GM20000 (cell line): Measurements from ENCODE around the gene STYK1.

Experiments used
- DNase-seq: peaks from one replicate; pipeline ENCODE4 v3.0.0; 2012; ENCODE audit warnings: low spot score
- TF ChIP-seq, protein P1 (sequence below): IDR thresholded peaks from 2 replicates; pipeline ENCODE4 v1.5.1; 2012; ENCODE audit warnings: mild to moderate bottlenecking, control low read depth; ENCODE audit errors: extremely low read depth, missing control alignments

Gene STYK1, protein sequence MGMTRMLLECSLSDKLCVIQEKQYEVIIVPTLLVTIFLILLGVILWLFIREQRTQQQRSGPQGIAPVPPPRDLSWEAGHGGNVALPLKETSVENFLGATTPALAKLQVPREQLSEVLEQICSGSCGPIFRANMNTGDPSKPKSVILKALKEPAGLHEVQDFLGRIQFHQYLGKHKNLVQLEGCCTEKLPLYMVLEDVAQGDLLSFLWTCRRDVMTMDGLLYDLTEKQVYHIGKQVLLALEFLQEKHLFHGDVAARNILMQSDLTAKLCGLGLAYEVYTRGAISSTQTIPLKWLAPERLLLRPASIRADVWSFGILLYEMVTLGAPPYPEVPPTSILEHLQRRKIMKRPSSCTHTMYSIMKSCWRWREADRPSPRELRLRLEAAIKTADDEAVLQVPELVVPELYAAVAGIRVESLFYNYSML

DNA sequence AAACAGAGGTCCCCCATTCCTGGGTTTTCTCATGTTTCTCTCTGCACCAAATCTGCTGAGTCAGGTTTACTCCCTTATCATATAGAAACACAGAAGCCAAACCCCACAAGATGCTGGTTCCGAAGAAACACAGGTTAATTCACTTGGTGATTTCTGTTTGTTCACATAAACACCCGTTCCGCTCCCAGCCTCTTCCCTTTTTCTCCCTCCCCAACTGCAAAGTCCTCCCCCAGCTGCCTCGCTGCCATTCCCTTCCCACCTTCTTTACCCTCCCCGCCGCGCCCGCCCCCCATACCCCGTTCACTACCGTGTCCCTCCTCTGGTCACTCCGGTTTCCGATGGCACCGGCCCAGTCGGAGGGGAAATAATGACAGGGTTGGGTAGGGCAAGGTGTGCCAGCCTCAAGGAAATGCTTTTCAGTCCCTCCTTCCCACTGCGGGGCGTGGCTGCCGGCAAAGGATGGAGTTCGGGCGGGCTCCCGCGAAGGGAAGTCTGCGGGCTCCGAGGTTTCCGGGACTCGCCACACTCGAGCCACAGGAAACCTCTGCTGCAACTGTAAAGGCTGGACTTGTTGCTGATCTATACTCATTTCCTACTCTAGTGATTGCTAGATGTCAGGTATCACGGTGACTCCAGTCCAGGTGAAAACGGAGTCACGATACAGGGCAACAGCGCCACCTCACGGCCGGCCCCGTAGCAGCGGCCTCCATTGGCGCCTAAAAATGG is at the start of gene STYK1:
Gene STYK1, minus strand, starts transcription at position 394 of the 726 bp plus-strand sequence. CDS start 39,434 bp downstream, outside the sequence.
- TF ChIP-seq, protein P1, sequence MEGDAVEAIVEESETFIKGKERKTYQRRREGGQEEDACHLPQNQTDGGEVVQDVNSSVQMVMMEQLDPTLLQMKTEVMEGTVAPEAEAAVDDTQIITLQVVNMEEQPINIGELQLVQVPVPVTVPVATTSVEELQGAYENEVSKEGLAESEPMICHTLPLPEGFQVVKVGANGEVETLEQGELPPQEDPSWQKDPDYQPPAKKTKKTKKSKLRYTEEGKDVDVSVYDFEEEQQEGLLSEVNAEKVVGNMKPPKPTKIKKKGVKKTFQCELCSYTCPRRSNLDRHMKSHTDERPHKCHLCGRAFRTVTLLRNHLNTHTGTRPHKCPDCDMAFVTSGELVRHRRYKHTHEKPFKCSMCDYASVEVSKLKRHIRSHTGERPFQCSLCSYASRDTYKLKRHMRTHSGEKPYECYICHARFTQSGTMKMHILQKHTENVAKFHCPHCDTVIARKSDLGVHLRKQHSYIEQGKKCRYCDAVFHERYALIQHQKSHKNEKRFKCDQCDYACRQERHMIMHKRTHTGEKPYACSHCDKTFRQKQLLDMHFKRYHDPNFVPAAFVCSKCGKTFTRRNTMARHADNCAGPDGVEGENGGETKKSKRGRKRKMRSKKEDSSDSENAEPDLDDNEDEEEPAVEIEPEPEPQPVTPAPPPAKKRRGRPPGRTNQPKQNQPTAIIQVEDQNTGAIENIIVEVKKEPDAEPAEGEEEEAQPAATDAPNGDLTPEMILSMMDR = peak; percentile 91
- DNase-seq = peak; percentile 75

- TF ChIP-seq, protein P1 = no peak
- DNase-seq = peak; percentile 87
These were observed 49.3 kb upstream of the STYK1 start, which contains the start of gene YBX3 for GRCh38 chr12:10722905-10723746. TSS of gene YBX3 (minus strand) at chr12:10723323. CDS start at chr12:10723111, 212 bp downstream.

DNA sequence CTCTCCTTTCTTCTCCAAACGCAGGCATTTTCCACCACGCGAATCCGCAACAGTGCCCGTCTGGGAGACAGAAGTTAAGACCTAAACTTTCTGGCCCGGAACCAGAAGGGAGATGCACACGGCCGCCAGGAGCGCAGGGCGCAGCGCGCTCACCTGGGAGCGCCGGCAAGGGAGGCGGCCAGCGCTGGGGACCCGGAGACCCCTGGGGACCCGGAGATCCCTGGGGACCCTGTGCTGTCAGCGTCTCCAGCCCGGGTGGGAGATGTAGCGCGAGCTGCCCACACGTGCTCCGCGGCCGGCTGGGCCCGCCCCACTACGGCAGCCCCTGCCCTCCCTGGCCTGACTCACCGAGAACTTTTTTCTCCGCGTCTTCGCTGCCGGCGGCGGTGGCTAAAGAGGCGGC is 48.7 kb upstream of the STYK1 start:
- TF ChIP-seq, protein P1 = no peak
- peak; percentile 79 for DNase-seq

DNA sequence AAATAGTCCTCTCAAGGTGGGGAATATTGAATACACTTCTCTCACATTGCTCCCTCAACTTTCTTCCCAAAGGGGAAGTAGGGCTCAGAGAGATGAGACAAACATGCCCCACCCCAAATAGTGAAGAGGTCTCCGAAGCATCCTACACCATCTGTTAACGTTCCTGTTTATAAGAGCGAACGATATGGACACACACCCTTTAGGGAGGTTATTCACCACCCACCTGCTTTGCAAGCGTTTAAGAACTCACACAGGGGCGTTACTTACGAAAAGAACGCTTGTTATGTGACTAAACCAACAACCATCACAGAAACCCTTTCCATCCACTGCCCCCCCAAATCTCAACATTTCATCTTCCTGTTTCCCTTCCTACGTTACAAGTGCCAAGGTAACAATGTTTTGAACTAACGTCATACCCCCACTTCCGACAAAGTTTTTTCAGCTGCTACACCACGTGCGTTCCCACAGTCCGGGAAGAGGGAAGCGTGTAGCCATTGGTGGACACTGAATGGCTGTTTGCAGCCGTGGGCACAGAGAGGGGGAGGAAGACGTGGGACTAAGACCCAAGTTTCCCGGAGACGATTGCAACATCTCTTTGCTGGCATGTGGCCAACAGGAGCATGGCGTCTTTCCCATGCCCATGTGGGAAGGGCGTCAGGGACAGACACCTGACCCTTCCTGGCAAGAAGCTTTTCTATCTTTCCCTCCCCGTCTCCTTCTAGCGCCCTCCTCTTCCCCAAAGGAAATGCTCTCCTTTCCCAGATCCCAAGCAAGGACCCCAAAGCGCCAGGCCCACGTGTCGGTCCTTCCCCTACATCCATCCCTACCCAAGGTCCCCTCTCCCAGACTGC is 48.0 kb upstream of the STYK1 start:
- peak; percentile 74 for DNase-seq
- TF ChIP-seq, protein P1 = no peak

DNA sequence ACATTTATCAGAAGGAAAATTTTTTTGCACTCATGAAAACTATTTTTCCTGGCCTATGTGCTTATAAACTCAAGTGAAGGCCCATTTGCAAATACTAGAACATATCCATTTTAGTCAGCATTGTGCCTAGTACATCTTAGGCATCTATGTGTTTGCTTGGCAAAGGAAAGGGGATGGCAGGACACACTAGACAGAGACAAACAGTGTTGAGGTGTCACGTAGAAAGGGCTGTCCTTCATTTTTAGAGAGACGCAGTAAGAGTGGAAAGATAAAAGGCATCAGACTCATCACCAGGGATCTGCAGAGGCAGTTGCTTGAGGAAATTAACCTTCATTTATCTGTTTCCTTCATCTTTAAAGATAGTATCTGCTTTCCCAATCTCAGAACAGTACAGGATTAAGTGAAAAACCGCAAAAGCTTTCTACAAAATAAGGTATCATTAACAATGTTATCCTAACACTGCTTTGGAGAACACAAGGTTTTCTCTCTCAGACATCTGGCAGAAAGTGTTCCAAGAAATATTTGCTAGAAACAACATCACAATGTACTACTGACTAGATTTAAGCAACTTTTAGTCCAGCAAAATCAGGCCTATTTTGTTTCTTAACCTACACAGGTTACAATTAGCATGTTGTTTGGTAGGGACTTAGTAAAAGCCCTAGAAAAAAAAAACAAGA is 47.3 kb upstream of the STYK1 start:
- TF ChIP-seq, protein P1 = no peak
- peak; percentile 10 for DNase-seq

DNA sequence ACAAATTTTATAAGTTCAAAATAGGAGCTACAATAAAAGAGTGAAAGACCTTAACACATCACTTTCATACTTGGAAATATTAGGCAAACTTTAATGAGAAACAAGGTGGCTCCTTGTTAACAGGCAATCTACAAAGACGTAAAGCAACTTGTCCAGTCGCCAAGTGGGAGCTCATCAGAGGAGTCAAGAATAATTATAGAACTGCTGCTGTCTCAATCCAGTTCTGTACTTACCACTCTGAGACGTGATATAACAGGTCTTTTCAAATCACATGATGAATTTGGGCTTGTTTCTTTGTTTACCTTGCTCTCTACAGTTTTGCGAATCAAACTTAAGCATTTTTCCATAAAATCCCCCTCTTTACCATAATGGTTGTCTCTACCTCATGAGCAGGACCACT is 45.6 kb upstream of the STYK1 start:
- no peak for DNase-seq

More for the DNA sequence above, 45.6 kb upstream of the STYK1 start:
- TF ChIP-seq, protein P1 = no peak
